ENCODE data around the gene PEPD.
A peak's percentile ranks its signal among the peaks of the same experiment; 100 is the strongest.

Gene PEPD

GRCh38 chr19:33510462-33511194, 11.0 kb downstream of the PEPD start:
- DNase-seq: peak; percentile 58

GRCh38 chr19:33509774-33510173, 11.8 kb downstream of the PEPD start:
- DNase-seq: no peak

DNA sequence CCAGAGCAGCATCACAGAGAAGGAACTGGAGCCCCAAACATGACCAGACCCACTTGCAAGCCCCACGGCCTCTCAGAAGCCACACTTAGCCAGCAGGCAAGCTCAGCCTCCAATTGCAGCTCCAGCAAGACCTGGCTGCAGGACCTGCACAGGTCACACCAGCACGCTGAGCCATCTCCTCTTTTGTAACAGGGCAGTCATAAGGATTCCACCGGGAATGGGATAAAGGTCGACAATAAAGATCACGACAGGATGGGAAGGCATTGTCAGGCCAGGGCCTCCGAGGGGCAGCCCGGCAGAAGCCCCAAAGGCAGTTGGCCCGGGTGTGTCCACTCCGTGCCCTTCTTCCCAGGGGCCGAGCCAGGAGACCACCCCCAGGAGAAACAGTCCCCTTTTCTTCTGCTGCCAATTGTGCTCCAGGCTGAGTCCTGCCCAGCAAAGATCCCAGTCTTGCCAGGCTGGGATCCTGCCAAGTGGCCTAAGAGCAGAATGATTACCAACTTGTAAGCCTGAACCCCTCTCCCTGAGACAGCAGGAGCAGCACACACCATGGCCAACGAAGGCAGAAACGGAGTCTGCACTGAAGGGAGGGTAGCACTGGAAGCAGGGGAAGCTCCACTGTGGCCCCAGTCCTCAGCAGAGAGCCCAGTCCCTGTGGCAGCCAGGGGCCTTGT, 12.5 kb downstream of the PEPD start:
- DNase-seq: no peak

- no peak for DNase-seq
These were observed 13.2 kb downstream of the PEPD start for GRCh38 chr19:33508431-33508830.

DNA sequence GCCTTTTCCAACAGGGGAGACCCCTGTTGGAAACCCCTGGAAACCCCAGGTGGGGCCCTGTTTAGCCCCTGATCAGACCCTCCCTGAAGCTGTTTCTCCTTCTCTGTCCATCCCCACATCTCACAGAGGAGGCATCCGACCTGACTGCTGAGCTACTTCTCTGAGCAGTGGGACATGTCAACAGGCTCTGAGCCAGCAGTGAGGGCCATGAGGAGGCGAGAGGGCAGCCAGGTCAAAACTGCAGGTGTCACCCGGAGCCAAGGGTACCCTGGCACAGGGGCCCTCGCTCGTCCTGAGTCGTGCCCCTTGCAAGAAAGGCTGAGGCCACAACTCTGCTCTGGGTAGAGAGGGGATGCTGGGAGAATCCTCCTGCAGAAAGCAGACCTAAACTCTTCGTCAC, 13.6 kb downstream of the PEPD start:
- DNase-seq: no peak

DNA sequence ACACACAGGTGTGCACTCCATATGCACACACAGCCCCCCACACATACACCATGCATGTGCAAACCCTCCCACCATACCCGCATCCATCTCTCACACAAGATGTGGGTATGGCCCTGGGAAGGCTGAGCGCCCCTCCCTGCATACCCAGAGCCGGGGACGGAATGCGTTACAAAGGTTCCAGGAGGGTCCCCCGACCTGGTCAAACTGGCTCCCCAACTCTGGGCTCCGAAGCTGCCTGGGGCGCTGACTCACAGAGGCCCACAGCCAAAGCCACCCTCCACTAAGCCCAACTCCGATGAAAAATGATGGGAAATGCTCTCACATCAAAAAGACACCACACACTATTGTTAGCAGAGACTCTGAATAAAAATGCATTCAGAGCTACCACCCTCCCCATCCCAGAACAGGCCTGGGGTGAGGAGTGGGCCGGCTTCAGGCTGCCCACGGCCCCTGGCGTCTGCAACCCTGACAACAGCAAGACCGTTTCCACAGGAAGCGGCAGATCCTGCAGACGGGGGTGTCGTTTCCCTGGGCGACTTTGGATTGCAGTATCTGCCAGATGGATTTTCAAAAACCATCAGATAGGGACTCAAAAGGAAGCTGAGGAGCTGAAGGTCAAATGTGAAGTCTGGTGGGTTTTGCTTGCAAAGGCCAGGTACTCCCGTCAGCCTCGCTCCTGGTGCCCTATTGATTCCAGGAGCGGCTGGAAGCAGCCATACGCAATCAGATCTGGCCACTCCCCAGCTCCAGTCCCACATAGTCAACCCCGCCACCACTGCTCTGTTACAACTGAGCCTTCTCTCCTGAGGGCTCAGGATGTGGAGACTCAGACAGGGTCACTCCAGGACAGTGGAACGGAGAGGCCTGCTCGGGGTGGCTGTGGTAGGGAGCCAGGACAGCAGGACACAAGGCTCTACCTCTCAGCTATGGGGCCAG, 14.3 kb downstream of the PEPD start:
- no peak for DNase-seq

- no peak for DNase-seq
These were observed 15.1 kb downstream of the PEPD start for GRCh38 chr19:33506498-33506897.

GRCh38 chr19:33505823-33506222, 15.8 kb downstream of the PEPD start:
- no peak for DNase-seq

- DNase-seq: no peak
These were observed 16.4 kb downstream of the PEPD start for GRCh38 chr19:33505148-33505547.

GRCh38 chr19:33504058-33504444, 17.5 kb downstream of the PEPD start:
- no peak for DNase-seq

GRCh38 chr19:33503433-33504057, 18.0 kb downstream of the PEPD start:
- no peak for DNase-seq

- DNase-seq: no peak
These were observed 18.6 kb downstream of the PEPD start for GRCh38 chr19:33503030-33503429.

GRCh38 chr19:33502521-33502920, 19.1 kb downstream of the PEPD start:
- DNase-seq: no peak

DNA sequence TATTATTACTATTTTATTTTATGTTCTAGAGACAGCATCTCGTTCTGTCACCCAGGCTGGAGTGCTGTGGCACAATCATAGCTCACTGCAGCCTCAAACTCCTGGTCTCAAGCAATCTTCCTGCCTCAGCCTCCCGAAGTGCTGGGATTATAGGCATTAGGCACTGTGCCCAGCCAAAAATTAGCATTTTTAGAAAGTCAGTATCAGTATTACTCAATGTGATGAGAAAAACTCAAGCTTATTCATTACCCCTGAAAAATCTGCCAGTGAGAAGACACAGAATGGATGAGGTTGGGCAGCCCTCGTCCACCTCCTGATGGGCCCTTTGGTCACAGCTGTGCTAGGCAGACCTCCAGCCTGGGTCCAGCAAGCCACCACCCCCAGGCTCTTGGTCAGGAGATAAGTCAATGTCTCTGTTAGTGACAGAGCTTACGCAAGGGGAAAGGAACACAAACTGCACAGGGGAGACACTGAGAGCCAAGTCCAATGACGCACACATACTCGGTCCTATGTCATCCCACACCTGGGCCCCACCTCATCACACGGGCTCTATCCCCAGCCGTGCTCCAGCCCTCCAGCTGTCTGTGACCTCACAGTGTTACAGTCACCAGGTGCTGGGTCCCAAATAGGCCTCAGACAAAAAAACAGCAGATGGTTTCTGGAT, 19.8 kb downstream of the PEPD start:
- DNase-seq: no peak

DNA sequence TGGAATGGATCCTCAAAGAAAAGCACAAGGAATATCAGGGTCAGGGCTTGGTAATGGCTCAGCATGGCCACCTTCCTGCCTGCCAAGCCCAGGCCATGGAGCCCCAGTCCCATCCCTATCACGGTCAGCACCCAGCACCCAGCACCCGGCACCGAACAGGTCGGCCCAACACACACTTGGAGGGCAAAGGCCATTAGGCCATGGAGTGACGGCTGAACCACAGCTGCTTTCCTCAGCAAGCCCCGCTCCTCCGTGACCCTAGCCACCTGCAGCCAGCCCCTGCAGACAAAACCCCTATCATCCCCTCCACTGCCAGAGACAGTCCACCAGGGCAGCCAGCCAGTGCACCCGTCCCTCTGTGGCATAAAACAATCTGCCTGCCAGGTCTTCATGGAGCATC, 20.6 kb downstream of the PEPD start:
- no peak for DNase-seq

GRCh38 chr19:33500586-33500985, 21.0 kb downstream of the PEPD start:
- DNase-seq: no peak

- DNase-seq: no peak
These were observed 21.7 kb downstream of the PEPD start for GRCh38 chr19:33499671-33500506.

DNA sequence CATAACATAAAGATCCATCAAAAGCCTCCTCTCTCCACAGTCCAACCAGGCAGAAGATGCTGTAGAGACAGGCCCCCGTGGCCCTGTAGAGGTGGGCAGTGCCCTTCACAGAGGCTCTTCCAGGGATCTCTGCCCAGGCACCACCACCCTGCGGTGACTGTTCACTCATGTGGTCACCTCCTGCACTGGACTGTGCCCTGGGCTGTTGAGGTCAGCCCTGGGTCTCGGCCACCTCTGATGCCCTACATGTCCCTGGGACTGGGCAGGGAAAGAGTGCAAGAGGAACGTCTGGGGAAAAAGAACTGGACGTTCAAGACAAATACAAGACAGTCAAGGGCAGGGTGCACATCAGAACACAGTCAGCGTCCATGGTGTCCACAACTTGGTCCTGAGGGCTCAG, 22.3 kb downstream of the PEPD start:
- DNase-seq: no peak

DNA sequence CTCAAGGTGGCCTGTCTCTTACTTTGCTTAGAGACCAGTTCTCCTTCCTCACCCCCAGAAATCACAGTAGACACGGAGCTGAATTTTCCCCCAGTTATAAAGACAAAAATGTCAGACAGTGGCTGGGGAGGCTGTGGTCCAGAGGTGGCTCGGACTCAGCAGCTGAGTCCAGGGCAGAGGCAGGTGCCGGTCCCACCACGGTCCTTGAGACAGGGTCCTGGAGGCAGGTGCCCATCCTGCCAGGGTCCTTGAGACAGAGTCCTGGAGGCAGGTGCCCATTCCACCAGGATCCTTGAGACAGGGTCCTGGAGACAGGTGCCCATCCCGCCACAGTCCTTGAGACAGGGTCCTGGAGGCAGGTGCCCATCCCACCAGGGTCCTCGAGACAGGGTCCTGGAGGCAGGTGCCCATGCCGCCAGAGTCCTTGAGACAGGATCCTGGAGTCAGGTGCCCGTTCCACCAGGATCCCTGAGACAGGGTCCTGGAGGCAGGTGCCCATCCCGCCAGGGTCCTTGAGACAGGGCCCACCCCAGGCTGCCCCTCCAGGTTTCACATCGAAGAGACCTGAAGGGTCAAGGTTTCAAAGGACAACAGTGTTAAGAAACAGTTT, 23.1 kb downstream of the PEPD start:
- no peak for DNase-seq

DNA sequence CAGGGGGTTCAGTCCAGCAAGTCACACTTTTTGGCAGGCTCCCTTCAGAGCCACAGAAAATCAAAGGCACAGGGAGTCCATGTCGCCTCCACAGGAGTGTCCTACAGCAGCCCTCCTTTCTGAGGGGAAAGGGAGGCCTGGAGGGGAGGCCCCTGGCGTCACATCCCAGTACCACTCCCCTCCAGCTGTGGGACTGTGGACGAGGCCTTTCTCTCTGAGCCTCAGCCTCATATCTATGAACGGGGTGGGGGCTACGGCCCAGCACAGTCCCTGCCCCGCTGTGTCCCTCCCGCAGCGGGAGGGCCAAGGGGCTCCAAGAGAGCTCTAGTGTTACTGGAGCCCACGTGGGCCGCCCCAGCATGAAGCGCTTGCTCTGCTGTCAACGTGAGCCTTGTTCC, 23.8 kb downstream of the PEPD start:
- no peak for DNase-seq

DNA sequence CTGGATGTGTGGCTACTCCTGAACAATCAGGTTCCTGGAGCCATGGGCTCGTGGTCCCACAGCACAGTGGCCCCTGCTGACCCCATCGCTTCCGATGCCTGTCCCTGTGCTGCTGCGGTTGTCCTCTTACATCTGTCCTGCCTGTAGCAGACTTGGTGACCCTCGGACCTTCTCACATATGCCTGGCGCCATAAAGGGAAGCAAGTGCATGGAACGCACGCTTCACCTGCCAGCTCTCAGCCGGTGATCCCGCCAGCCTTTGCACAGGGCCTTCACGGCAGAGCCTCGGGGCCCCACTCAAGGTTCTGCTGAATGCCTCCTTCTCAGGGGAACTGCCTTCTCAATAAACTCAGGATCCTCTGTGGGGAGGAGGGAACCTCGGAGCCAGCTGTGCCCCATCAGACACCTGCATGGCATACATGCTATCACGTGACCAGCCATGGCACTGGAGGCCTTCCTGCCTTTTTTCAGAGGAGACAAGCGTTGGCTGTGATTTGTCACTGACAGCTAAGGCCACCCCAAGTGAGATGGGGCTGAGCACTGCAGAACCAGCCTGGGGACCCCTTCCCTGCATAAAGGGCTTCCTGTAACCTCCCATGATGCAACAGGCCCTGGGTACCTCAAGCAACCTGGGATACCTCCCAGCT, 24.3 kb downstream of the PEPD start:
- DNase-seq: no peak

Measured in NCI-H1092 treated with DMSO at 0.1 percent for 48 hours (cell line).